GM12865 (cell line): ENCODE results near the gene THOC7.

ENCODE experiments used
- DNase-seq: peaks from one replicate; pipeline ENCODE4 v3.0.0; 2010; ENCODE audit warnings: low read depth
- H3K4me3 ChIP-seq: 2 replicates; pipeline ENCODE4 v1.5.1; 2011; ENCODE audit warnings: mild to moderate bottlenecking, low read depth, low read length, control low read depth
- CTCF ChIP-seq: IDR thresholded peaks from 2 replicates; pipeline ENCODE4 v1.5.1; 2011; ENCODE audit warnings: low read length, control low read depth, low read depth, inconsistent platforms; ENCODE audit not compliant: insufficient read depth; ENCODE audit errors: missing control alignments

The THOC7 gene

DNA sequence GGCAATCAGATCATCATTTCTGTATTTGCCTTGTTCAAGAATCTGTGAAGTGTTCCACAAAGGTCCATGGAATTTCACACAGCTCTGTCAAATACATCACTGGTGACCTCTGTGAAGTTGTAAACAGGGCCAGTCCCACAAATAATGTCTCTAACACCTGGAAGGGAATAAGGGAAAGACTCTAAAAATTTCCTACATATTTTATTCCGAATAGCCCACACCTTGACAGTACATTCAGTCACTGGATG lies 44.5 kb downstream of the THOC7 start, which contains the start of gene C3orf49:
C3orf49 (plus strand) TSS at position 149 of the 248 bp plus-strand sequence. CDS start 173 bp downstream, outside the sequence.
- no peak for TF ChIP-seq CTCF
- H3K4me3 ChIP-seq, result no peak within 1 kb of the TSS
- no peak for DNase-seq

DNA sequence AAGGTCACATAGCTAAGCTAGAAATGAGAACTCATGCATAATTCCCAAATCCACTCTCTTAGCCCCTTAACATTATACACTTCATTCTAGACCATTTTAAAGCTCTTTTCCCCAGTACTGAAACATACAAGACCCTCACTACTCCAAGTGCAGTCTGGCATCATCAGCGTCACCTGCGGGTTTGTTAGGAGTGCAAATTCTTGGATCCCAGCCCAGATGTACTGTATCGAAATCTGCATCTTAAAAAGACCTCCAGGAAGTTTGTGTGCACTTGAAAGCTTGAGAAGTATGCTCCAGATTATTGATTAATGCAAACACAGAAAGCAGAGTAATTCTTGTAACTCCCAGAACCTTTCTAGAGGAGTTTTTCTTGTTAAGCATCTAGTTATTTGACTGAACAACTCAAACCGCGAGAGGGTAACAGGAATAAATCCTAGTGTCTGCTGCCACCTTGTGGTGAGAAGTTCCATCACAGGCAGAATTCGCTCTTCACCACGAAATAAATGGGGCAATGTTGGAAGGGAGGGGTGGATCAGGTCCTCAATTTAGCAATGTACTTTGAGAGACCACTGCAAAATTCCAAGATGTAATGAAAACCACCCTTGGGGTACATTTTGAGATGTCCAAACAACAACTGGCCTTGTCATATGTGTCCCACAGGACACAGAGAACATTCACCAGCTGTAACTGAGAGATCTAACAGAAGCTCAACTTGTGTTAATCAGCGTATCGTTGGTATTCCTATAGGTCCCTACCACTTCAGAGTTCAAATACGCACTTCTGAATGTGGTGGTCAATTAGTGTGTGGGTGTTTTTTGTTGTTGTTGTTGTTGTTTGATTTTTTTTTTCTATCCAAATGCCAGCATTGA lies 45.1 kb downstream of the THOC7 start:
- TF ChIP-seq CTCF, result peak; percentile 72
- no peak overlapping the region for H3K4me3 ChIP-seq
- peak; percentile 62 for DNase-seq

DNA sequence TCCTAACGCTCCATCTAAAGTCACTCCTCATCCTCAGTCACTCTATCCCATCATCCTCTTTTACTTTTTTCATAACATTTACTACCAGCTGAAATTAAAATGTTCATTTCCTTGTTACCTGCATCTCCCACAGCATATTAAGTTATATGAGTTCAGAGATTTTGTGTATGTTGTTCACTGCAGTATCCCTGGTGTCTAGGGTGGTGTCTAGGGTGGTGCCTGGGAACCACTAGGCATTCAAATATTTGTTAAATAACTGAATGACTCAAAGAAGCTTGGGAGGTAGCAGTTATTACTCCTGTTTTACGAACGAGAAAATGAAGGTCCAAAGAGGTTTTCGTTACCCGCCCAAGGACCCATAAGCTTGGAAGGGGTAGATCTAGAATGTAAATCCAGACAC lies 46.4 kb downstream of the THOC7 start:
- no peak for TF ChIP-seq CTCF
- DNase-seq, result no peak
- H3K4me3 ChIP-seq, result no peak overlapping the region

DNA sequence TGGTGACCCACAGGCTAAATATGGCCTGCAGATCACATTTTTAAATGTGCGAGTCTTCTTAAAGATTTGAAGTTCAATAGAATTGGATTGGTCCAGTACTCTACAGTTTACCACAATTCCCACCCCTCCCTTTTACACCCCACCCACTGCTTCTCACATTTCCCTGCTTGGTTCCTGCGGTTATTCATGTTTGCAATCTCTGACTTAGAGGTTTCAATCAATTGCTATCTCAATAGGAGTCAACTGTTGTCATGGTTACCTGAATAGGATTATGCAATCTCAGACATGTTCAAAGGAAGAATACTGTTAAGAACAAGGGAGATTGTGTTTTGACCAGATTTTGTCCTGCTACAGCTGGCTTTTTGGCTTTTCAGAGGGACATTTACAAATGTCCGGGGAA lies 49.4 kb downstream of the THOC7 start:
- DNase-seq, result no peak
- H3K4me3 ChIP-seq, result no peak overlapping the region
- TF ChIP-seq CTCF, result no peak

- H3K4me3 ChIP-seq, result no peak overlapping the region
- DNase-seq, result no peak
- TF ChIP-seq CTCF, result no peak
These were observed 54.0 kb downstream of the THOC7 start for GRCh38 chr3:63809607-63810006.

GRCh38 chr3:63808633-63809032 lies 55.0 kb downstream of the THOC7 start:
- no peak for DNase-seq
- H3K4me3 ChIP-seq, result no peak overlapping the region
- TF ChIP-seq CTCF, result no peak
